DOHH2 (cell line): ENCODE data around the gene OPRPN.

Experiments
- H3F3A ChIP-seq: fragments of 200-600 bp; sonication (generic), shearing (Covaris generic); 2 replicates; pipeline ENCODE4 v1.6.0; 2016; ENCODE audit warnings: antibody characterized with exemption, mild to moderate bottlenecking; ENCODE audit not compliant: control insufficient read depth, insufficient read depth
- H3K27ac ChIP-seq: fragments of 200-600 bp; sonication (generic); 2 replicates; pipeline ENCODE4 v1.5.1; 2014; ENCODE audit warnings: low read depth, mild to moderate bottlenecking, low read length, moderate library complexity
- H3K27me3 ChIP-seq: fragments of 200-600 bp; sonication (generic); 2 replicates; pipeline ENCODE4 v1.6.1; 2014; ENCODE audit warnings: mild to moderate bottlenecking, low read length, mixed read lengths; ENCODE audit not compliant: control insufficient read depth
- H3K36me3 ChIP-seq: fragments of 200-600 bp; sonication (generic); 2 replicates; pipeline ENCODE4 v1.6.1; 2014; ENCODE audit warnings: mild to moderate bottlenecking, low read length, moderate library complexity, mixed read lengths; ENCODE audit not compliant: control insufficient read depth
- H3K4me1 ChIP-seq: fragments of 200-600 bp; sonication (generic); 2 replicates; pipeline ENCODE4 v1.6.1; 2014; ENCODE audit warnings: mild to moderate bottlenecking, low read length, mixed read lengths; ENCODE audit not compliant: control insufficient read depth
- H3K4me2 ChIP-seq: fragments of 200-600 bp; sonication (generic); 2 replicates; pipeline ENCODE4 v1.6.0; 2014; ENCODE audit warnings: mild to moderate bottlenecking, low read length, moderate library complexity
- H3K4me3 ChIP-seq: fragments of 200-600 bp; sonication (generic); 2 replicates; pipeline ENCODE4 v1.5.1; 2014; ENCODE audit warnings: mild to moderate bottlenecking, low read length, mixed read lengths
- H3K79me2 ChIP-seq: fragments of 200-600 bp; sonication (generic); 2 replicates; pipeline ENCODE4 v1.6.1; 2014; ENCODE audit warnings: mild to moderate bottlenecking, low read length, mixed read lengths; ENCODE audit not compliant: control insufficient read depth
- H3K9me2 ChIP-seq: fragments of 200-600 bp; sonication (generic); replicated peaks from 2 replicates; pipeline ENCODE4 v1.6.1; 2014; ENCODE audit warnings: mild to moderate bottlenecking, low read length, mixed read lengths; ENCODE audit not compliant: control insufficient read depth
- H3K9me3 ChIP-seq: fragments of 200-600 bp; sonication (generic); 2 replicates; pipeline ENCODE4 v1.6.1; 2014; ENCODE audit warnings: antibody characterized with exemption, low read length, mixed read lengths; ENCODE audit not compliant: control insufficient read depth, insufficient read depth
- H4K20me1 ChIP-seq: fragments of 200-600 bp; sonication (generic); 2 replicates; pipeline ENCODE4 v1.6.0; 2014; ENCODE audit warnings: low read depth, mild to moderate bottlenecking, antibody characterized with exemption, low read length, moderate library complexity; ENCODE audit not compliant: control insufficient read depth, insufficient read depth
- CTCF ChIP-seq: fragments of 200-600 bp; sonication (generic); IDR thresholded peaks from one replicate; pipeline ENCODE4 v1.5.1; 2014; ENCODE audit warnings: antibody characterized with exemption, mild to moderate bottlenecking, low read depth, low read length; ENCODE audit not compliant: poor library complexity, severe bottlenecking
- EZH2phosphoT487 ChIP-seq: fragments of 200-600 bp; sonication (generic); IDR thresholded peaks from 2 replicates; pipeline ENCODE4 v1.6.1; 2017; ENCODE audit warnings: borderline replicate concordance, mild to moderate bottlenecking, antibody characterized with exemption, low read length, moderate library complexity, mixed read lengths

Gene OPRPN

GRCh38 chr4:70397580-70397979 lies at the start of gene OPRPN:
Gene OPRPN, plus strand, starts transcription at chr4:70397940. Its CDS starts 1,346 bp downstream, at chr4:70399286.
- Histone ChIP-seq H3K9me2 (no peaks in the 10 kb centered on the region), H3K36me3 (0 out of 2 replicates have a peak, but pooled peaks cover 3% of the 10 kb centered on the region), H3K4me2 (no peak within 1 kb of the TSS), H3K27me3 (no peaks in the 10 kb centered on the region), H3K27ac (no peak within 1 kb of the TSS), H3K9me3 (0 out of 2 replicates have a peak, but pooled peaks cover 3% of the 10 kb centered on the region), H3K4me1 (peaks cover 54% of the 10 kb centered on the region), H4K20me1 (no peaks in the 10 kb centered on the region), H3K79me2 (no peaks in the 10 kb centered on the region), H3K4me3 (no peak within 1 kb of the TSS), H3F3A (peaks cover 7% of the 10 kb centered on the region)
- TF ChIP-seq EZH2phosphoT487 (no peak), CTCF (no peak)

GRCh38 chr4:70356185-70356584 lies 41.6 kb upstream of the OPRPN start:
- Histone ChIP-seq H3K27ac (no peak overlapping the region), H4K20me1 (no peaks in the 10 kb centered on the region), H3F3A (no peaks in the 10 kb centered on the region), H3K9me3 (no peaks in the 10 kb centered on the region), H3K4me2 (no peak overlapping the region), H3K9me2 (no peaks in the 10 kb centered on the region), H3K4me1 (peaks cover 15% of the 10 kb centered on the region), H3K4me3 (no peak overlapping the region), H3K79me2 (no peaks in the 10 kb centered on the region), H3K27me3 (no peaks in the 10 kb centered on the region), H3K36me3 (no peaks in the 10 kb centered on the region)
- TF ChIP-seq EZH2phosphoT487 (no peak), CTCF (no peak)

GRCh38 chr4:70359115-70359661 lies 38.6 kb upstream of the OPRPN start:
- H3K4me3 ChIP-seq, result no peak overlapping the region
- peaks cover 26% of the 10 kb centered on the region for H3K4me1 ChIP-seq
- H3K4me2 ChIP-seq, result no peak overlapping the region
- H3K27me3 ChIP-seq, result no peaks in the 10 kb centered on the region
- TF ChIP-seq EZH2phosphoT487, result no peak
- TF ChIP-seq CTCF, result no peak
- H3K79me2 ChIP-seq, result no peaks in the 10 kb centered on the region
- H3K9me3 ChIP-seq, result no peaks in the 10 kb centered on the region
- H3K36me3 ChIP-seq, result no peaks in the 10 kb centered on the region
- H3K27ac ChIP-seq, result no peak overlapping the region
- H3K9me2 ChIP-seq, result no peaks in the 10 kb centered on the region
- no peaks in the 10 kb centered on the region for H4K20me1 ChIP-seq
- H3F3A ChIP-seq, result no peaks in the 10 kb centered on the region
